Myometrial cell (primary cell): ENCODE measurements around the gene MOCS1. TPM values are rescaled to one million over a fixed set of nuclear protein-coding genes. Genes with fewer than 3 reads are reported as not detected.

Source experiments
- total RNA-seq: library from RNA; depleted of rRNA; stranded (reverse); fragments of >200 nt; gene quantifications from 2 replicates; pipeline ENCODE4 v1.2.3, GENCODE V29; 2015

The MOCS1 gene
- 8.1 and 12.2 TPM in 2 replicates for total RNA-seq

DNA sequence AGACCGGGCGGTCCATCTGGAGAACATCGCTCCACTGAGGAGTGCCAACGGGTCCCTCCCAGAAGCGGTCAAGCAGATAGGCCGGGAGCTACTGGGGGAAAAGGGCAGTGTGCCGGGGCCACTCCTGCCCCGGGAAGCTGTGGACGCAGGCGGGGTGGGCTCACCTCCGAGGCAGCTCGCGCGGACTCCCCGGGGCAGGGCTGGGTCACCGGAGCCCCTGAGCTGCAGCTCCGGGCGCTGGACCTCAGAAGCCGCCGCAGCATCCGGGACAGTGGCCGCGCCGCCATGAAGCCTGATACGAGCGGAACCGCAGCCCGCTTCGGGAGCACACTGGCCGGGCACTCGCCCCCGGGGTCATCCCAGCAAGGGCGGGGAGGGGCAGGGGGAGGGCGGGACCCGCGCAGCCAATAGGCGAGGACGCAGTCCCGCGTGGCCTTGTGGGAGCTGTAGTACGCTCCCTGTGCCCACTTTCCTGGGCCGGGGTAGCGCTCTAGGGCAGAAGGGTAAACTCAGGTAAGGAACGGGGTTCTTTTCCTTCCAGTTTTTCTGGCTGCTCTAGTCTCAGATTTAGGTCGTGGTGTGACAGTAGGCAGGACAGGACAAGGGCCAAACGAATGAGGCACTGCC, at the start of gene MOCS1:
MOCS1 (minus strand) TSS at position 332 of the 627 bp plus-strand sequence; CDS start at position 287, 45 bp downstream.

Other genes with a start within 250 kb of the MOCS1 start
- gene KIF6, start 209.1 kb downstream of the MOCS1 start, total RNA-seq: 0.89 and 1.4 TPM in 2 replicates
- 0.29 and 0.35 TPM in 2 replicates for gene DAAM2, start 142.1 kb downstream of the MOCS1 start, total RNA-seq